Smooth muscle cell (in vitro differentiated cells): ENCODE data around the gene NMT2. TPM values are rescaled to one million over a fixed set of nuclear protein-coding genes. Genes with fewer than 3 reads are reported as not detected.

Experiments
- DNase-seq: peaks from one replicate; lab custom pipeline; 2025; ENCODE audit not compliant: unreplicated experiment; lab: John Stamatoyannopoulos, UW
- H2AFZ ChIP-seq: fragments of 200-600 bp; sonication (generic); 2 replicates; pipeline ENCODE4 v1.6.0; 2016; ENCODE audit warnings: antibody characterized with exemption, low read depth, mild to moderate bottlenecking
- H3F3A ChIP-seq: fragments of 200-600 bp; sonication (generic); 2 replicates; pipeline ENCODE4 v1.6.0; 2017; ENCODE audit warnings: antibody characterized with exemption, low read depth
- H3K27ac ChIP-seq: fragments of 200-600 bp; sonication (generic); 2 replicates; pipeline ENCODE4 v1.5.1; 2016; ENCODE audit warnings: low read depth, mild to moderate bottlenecking
- H3K27me3 ChIP-seq: fragments of 200-600 bp; sonication (generic); 2 replicates; pipeline ENCODE4 v1.6.1; 2016; ENCODE audit warnings: low read depth, mild to moderate bottlenecking
- H3K36me3 ChIP-seq: fragments of 200-600 bp; sonication (generic); 2 replicates; pipeline ENCODE4 v1.5.1; 2016; ENCODE audit warnings: low read depth
- H3K4me1 ChIP-seq: fragments of 200-600 bp; sonication (generic); 2 replicates; pipeline ENCODE4 v1.5.1; 2016; ENCODE audit warnings: low read depth
- H3K4me2 ChIP-seq: fragments of 200-600 bp; sonication (generic); 2 replicates; pipeline ENCODE4 v1.6.0; 2016; ENCODE audit warnings: mild to moderate bottlenecking
- H3K4me3 ChIP-seq: fragments of 200-600 bp; sonication (generic); 2 replicates; pipeline ENCODE4 v1.5.1; 2016; ENCODE audit warnings: mild to moderate bottlenecking
- H3K79me2 ChIP-seq: fragments of 200-600 bp; sonication (generic); 2 replicates; pipeline ENCODE4 v1.6.0; 2016; ENCODE audit warnings: low read depth, mild to moderate bottlenecking
- H3K9ac ChIP-seq: fragments of 200-600 bp; sonication (generic); 2 replicates; pipeline ENCODE4 v1.6.0; 2016; ENCODE audit warnings: low read depth
- H3K9me3 ChIP-seq: fragments of 200-600 bp; sonication (generic); replicated peaks from 2 replicates; pipeline ENCODE4 v1.5.1; 2016; ENCODE audit warnings: low read depth
- H4K20me1 ChIP-seq: fragments of 200-600 bp; sonication (generic); 2 replicates; pipeline ENCODE4 v1.6.0; 2016; ENCODE audit warnings: low read depth
- CTCF ChIP-seq: fragments of 200-600 bp; sonication (generic); IDR thresholded peaks from 2 replicates; pipeline ENCODE4 v1.5.1; 2017; ENCODE audit warnings: borderline replicate concordance, mild to moderate bottlenecking, antibody characterized with exemption; ENCODE audit not compliant: insufficient read depth, poor library complexity, severe bottlenecking
- WGBS: methylation state at CpG from one replicate; pipeline ENCODE4 v1.1.7; 2016; ENCODE audit warnings: low lambda C conversion rate; 5-methylcytosine and 5-hydroxymethylcytosine counted together
- polyA plus RNA-seq: library from polyadenylated mRNA; unstranded; fragments of >200 nt; fragmentation: Nextera tagmentation; extraction: Ambion mirVana; gene quantifications from 2 replicates; pipeline ENCODE4 v1.2.1, GENCODE V29; 2016
- total RNA-seq: library from RNA; depleted of rRNA; stranded (reverse); fragments of >200 nt; gene quantifications from 2 replicates; pipeline ENCODE4 v1.2.3, GENCODE V29; 2014

Gene NMT2
- total and polyA plus RNA-seq, 2 experiments from 2014 or later: 9.4 to 9.5 TPM

- 98% methylated on average over 5 of the region's 5 CpGs for WGBS
- H3K27me3 ChIP-seq: no peaks in the 10 kb centered on the region
- H3K4me2 ChIP-seq: no peak overlapping the region
- H3K4me1 ChIP-seq: no peaks in the 10 kb centered on the region
- TF ChIP-seq CTCF: no peak
- H2AFZ ChIP-seq: no peak overlapping the region
- H3F3A ChIP-seq: no peaks in the 10 kb centered on the region
- H3K9me3 ChIP-seq: peaks cover 5% of the 10 kb centered on the region
- H3K27ac ChIP-seq: no peak overlapping the region
- no peaks in the 10 kb centered on the region for H3K79me2 ChIP-seq
- H4K20me1 ChIP-seq: no peaks in the 10 kb centered on the region
- no peak for DNase-seq
- peaks cover 10% of the 10 kb centered on the region for H3K36me3 ChIP-seq
- H3K9ac ChIP-seq: no peak overlapping the region
- H3K4me3 ChIP-seq: no peak overlapping the region
Measured at GRCh38 chr10:15116225-15116624, 52.3 kb downstream of the NMT2 start.

GRCh38 chr10:15113766-15114165, 54.7 kb downstream of the NMT2 start:
- H3F3A ChIP-seq: peaks cover 3% of the 10 kb centered on the region
- no peak overlapping the region for H3K4me2 ChIP-seq
- no peak for TF ChIP-seq CTCF
- no peaks in the 10 kb centered on the region for H3K27me3 ChIP-seq
- peaks cover 10% of the 10 kb centered on the region for H3K36me3 ChIP-seq
- WGBS: 93% methylated on average over 4 of the region's 4 CpGs
- H3K9ac ChIP-seq: no peak overlapping the region
- H3K4me1 ChIP-seq: no peaks in the 10 kb centered on the region
- H3K4me3 ChIP-seq: no peak overlapping the region
- no peak overlapping the region for H2AFZ ChIP-seq
- no peaks in the 10 kb centered on the region for H4K20me1 ChIP-seq
- no peak overlapping the region for H3K27ac ChIP-seq
- no peaks in the 10 kb centered on the region for H3K79me2 ChIP-seq
- DNase-seq: no peak
- peaks cover 5% of the 10 kb centered on the region for H3K9me3 ChIP-seq

- whole genome bisulfite sequencing: 91% methylated on average over 13 of the region's 13 CpGs
- TF ChIP-seq CTCF: no peak
- no peak overlapping the region for H3K9ac ChIP-seq
- H3K27me3 ChIP-seq: no peaks in the 10 kb centered on the region
- H3K27ac ChIP-seq: no peak overlapping the region
- H3F3A ChIP-seq: peaks cover 4% of the 10 kb centered on the region
- H3K36me3 ChIP-seq: peaks cover 8% of the 10 kb centered on the region
- no peak overlapping the region for H2AFZ ChIP-seq
- no peak overlapping the region for H3K4me3 ChIP-seq
- H3K79me2 ChIP-seq: no peaks in the 10 kb centered on the region
- no peaks in the 10 kb centered on the region for H4K20me1 ChIP-seq
- H3K4me1 ChIP-seq: no peaks in the 10 kb centered on the region
- H3K9me3 ChIP-seq: peaks cover 5% of the 10 kb centered on the region
- H3K4me2 ChIP-seq: no peak overlapping the region
- no peak for DNase-seq
Measured at GRCh38 chr10:15112657-15113056, 55.8 kb downstream of the NMT2 start.

- Histone ChIP-seq H3K4me3 (no peak overlapping the region), H3F3A (peaks cover 9% of the 10 kb centered on the region), H3K36me3 (no peaks in the 10 kb centered on the region), H3K4me2 (no peak overlapping the region), H3K27ac (no peak overlapping the region), H3K9me3 (no peaks in the 10 kb centered on the region), H2AFZ (no peak overlapping the region), H4K20me1 (peaks cover 4% of the 10 kb centered on the region), H3K9ac (no peak overlapping the region), H3K79me2 (no peaks in the 10 kb centered on the region), H3K4me1 (no peaks in the 10 kb centered on the region), H3K27me3 (no peaks in the 10 kb centered on the region)
- 68% methylated on average over 8 of the region's 8 CpGs for WGBS
- peak; percentile 93 for TF ChIP-seq CTCF
- DNase-seq: peak; percentile 9
Measured at GRCh38 chr10:15106352-15107013, 62.0 kb downstream of the NMT2 start.
